GM21360 (cell line): ENCODE results near the gene PAK2.
"Not testable (repeated sequence)": the region's sequence is repeated elsewhere in the genome, so short reads cannot be mapped to it uniquely, and the experiment has no call there.

Source experiments
- ATAC-seq: cut with Tn5 transposase; IDR thresholded peaks from one replicate; pipeline ENCODE4 v1.9.1; 2021; ENCODE audit warnings: mild to moderate bottlenecking, moderate library complexity; ENCODE audit not compliant: unreplicated experiment

The PAK2 gene

GRCh38 chr3:196739671-196740480, at the start of gene PAK2:
Gene PAK2, plus strand, starts transcription at chr3:196739857. Its CDS starts 42,790 bp downstream, at chr3:196782647.
- ATAC-seq: peak; percentile 93

GRCh38 chr3:196689941-196690660, 49.6 kb upstream of the PAK2 start:
- no peak for ATAC-seq

- ATAC-seq: no peak
Observed at GRCh38 chr3:196691386-196691785, 48.3 kb upstream of the PAK2 start.

GRCh38 chr3:196694202-196694638, 45.4 kb upstream of the PAK2 start:
- no peak for ATAC-seq

- no peak for ATAC-seq
Observed at GRCh38 chr3:196694941-196695848, 44.5 kb upstream of the PAK2 start.

- ATAC-seq: no peak
Observed at GRCh38 chr3:196695849-196696226, 43.8 kb upstream of the PAK2 start.

GRCh38 chr3:196697270-196697669, 42.4 kb upstream of the PAK2 start:
- ATAC-seq: no peak

- ATAC-seq: no peak
Observed at GRCh38 chr3:196699749-196700148, 39.9 kb upstream of the PAK2 start.

GRCh38 chr3:196700801-196701200, 38.9 kb upstream of the PAK2 start:
- no peak for ATAC-seq

GRCh38 chr3:196706327-196706726, 33.3 kb upstream of the PAK2 start:
- ATAC-seq: no peak

GRCh38 chr3:196706731-196707130, 32.9 kb upstream of the PAK2 start:
- no peak for ATAC-seq

GRCh38 chr3:196707566-196707965, 32.1 kb upstream of the PAK2 start:
- no peak for ATAC-seq

GRCh38 chr3:196708467-196708866, 31.2 kb upstream of the PAK2 start:
- ATAC-seq: no peak

GRCh38 chr3:196711838-196712513, 27.7 kb upstream of the PAK2 start, which contains the start of the genes CEP19 and PIGX:
Gene CEP19, minus strand, starts transcription at chr3:196712250. Its CDS starts 3,593 bp downstream, at chr3:196708657.
Gene PIGX, plus strand, starts transcription at chr3:196712377.
- ATAC-seq: peak; percentile 74

- ATAC-seq: peak; percentile 61
Observed at GRCh38 chr3:196712514-196713413, 26.9 kb upstream of the PAK2 start.

GRCh38 chr3:196717162-196717561, 22.5 kb upstream of the PAK2 start:
- not testable (repeated sequence) for ATAC-seq

GRCh38 chr3:196721097-196721496, 18.6 kb upstream of the PAK2 start:
- no peak for ATAC-seq

- no peak for ATAC-seq
Observed at GRCh38 chr3:196726788-196727675, 12.6 kb upstream of the PAK2 start.
